HPDE6-E6E7 (cell line): ENCODE results near the gene BRINP1.

Experiments used
- DNase-seq: peaks from one replicate; pipeline ENCODE4 v3.0.0; 2011; ENCODE audit warnings: missing footprints; ENCODE audit errors: extremely low spot score

The BRINP1 gene

DNA sequence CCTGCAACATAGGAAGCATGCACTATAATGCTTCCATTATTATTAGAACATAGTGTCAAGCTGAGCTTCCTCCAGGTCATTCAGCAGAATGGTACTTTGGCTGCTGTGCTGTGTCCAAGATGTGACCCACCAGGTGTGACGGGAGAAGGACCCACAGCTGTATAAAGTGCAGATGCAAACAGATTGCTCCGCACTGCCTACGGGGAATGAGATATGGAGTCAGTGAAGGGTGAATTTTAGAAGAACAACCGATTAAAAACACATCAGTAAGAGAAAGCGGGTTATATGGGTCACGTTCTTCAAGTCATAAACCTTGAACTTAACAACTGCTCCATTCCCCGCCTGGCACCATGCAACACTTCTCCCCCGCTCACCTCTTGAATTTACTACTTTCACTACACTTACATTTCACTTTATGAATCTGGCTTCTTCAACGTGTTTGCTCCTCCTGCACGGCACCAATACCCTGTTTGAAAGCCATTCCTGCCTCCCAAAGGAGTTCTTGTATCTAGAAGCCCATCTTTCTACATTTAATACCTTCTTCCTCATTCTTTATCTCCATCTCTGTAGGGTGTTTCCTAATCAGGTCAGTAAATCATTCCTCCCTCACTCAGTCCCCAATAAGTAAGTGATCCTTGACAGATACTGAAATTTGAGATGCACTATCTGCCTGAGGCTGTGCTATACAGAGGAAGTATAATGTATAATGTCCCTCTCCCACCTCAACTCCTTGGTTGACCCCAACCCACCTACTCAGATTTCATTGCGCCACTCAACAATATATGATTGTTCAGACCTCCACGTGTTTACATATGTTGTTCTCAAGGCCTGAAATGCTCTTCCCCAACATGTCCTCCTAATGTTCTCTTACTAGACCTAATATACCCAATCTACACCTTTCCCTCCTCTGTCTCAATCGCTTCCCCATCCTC lies 25.9 kb downstream of the BRINP1 start:
- DNase-seq = no peak

DNA sequence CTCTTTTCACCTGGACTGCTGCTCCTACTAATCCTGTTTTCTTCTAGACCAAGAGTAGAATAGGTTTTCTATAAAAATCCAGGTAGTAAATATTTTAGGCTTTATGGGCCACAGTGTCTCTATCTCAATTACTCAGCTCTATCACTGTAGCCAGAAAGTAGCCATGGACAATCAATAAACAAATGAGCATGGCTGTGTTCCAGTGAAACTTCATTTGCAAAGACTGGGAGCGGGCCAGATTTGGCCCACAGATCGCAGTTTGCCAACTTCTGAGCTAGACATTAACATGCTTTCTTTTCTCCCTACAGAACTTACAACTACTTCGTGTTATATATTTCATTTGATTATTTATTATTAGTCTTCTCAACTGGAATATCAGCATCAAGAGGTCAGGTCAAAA lies 30.2 kb downstream of the BRINP1 start:
- DNase-seq = no peak

DNA sequence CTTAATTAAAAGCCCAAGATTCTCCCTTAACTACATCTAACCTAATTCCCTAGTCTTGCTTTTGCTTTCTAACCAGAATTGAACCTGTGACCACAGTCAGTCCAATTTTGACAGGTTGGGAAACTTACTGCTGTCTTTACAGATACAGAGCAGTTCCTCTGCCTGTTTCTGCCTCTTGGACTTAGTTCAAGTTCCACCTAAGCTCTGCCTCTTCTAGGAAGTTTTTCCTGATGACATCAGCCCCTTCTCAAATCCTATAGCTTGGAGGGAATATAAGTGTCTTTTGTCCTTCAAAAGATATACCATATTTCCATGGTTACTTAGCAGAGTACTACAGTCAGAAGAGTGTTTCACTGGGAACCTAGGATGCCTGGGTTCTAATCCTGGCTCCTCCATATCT lies 31.7 kb downstream of the BRINP1 start:
- no peak for DNase-seq

DNA sequence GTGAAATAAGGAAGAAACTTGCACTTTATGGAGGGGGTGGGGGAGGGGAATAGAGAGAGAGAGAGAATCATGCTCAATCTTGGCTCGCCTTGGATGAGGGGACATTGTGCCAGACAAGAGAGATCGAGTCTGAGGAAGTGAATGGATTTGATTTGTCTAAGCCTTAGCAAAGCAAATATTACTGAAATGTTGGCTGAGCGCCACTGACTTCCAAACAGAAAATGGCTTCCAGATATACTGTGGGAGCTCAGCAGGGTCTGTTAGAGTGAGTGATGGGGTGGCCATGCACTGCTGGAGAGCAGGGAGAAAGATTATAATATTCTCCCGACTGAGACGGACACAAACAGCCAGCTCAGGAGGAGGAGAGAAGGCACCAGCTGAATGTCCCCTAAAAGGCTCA lies 34.5 kb downstream of the BRINP1 start:
- no peak for DNase-seq

DNA sequence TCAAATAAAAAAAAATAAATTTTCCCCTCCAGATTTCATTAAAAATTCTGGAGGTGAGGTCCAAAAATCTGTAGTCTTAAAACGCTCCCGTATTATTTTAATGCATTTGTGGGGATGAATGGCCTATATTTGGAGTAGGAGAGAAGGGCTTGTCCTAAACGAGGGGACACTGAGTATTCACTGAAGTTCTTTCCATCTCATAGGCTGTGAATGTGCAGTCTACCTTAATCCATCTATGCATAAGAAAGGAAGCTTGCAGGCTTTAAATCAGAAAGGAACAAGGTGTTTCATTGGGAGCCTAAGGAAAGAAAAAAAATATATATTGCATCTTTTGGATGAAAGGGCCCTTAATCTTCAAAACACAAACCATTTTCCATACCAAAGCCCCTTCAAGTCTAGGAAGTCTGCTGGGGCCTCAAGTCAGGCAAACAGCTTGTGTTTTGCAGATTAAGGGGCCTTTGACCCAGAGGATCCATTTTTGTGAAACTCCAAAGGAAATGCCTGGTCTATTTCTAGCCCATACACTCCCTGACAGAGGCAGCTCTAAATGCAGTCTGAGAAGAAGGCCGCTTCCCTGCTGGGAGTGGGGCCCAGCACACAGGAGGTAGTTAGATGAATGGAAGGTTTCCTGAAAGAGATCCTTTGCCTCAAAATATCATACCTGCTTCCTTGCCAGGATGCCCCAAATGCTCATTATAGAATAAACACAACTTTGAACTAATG lies 35.6 kb downstream of the BRINP1 start:
- DNase-seq = no peak

DNA sequence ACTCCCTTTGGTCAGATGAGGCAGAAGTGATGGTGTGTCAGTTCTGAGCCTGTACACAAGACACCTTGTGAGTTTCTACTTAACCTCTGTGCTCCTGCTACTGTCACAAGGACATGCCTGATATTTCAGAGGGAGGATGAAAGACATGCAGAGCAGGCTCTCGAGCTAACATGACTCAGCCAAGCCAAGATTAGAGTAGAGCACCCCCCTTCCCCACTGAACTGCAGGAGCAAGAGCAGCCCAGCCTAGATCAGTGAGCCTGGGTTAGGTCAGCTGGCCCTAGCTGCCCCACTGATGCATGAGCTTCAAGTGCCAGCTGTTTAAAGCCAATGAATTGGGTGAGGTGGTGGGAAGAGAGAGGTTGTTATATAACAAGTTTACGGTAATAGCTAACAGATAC lies 36.7 kb downstream of the BRINP1 start:
- no peak for DNase-seq

DNA sequence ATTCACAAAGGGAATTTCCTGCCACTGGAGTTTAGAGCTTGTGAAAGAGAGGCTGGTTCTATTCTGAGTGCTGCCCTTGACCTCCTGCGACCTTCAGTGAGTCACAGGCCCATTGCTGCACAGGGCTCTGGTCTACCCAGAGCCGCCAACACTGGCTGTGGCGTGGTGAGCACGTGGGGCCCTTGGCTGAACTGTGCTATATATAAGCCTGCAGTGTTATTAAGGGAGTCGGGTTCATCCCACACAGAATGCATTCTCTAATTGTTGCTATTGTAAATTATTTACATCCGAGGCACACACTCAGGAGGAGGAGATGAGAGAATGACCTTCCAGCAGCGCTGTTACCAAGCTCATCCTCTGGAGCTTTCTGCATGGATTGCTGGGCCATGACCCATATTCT lies 47.1 kb downstream of the BRINP1 start:
- DNase-seq = no peak

DNA sequence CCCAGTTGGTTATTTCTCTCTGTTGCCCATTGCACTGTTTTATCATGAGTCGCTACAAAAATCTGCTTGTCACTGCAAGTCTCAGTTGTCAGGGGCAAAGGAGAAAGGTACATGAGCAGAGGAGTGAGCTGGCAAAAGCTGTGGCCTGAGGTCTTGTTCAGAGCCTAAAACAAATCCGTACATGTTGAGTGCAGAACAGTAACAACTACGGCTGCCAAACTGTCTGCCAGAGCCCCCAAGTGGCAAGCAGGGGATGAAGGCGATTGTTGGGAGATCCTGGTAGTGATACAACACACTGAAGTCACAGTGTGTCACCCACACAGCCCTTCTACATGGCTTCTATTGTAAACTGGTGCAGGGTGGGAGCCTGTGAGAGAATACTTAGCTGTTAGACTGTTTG lies 50.9 kb downstream of the BRINP1 start:
- DNase-seq = no peak

DNA sequence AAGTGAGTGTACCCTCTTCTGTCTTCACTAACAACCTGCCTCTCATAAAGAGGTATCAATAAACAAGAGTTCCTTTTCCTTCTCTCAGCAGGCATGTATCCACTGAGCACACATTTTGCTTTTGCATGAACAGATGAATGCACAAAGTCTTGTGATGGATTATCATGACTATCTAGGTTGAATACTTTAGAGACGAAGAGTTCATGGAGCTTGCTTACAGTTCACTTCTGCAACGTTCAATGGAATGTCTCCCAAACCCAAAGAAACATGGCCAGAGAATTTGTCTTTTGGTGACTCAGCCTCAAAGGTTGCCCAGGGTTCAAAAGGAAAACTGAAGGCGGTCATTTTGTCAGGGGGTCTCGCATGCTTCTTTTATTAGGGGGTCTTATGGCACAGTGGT lies 55.4 kb downstream of the BRINP1 start:
- no peak for DNase-seq

DNA sequence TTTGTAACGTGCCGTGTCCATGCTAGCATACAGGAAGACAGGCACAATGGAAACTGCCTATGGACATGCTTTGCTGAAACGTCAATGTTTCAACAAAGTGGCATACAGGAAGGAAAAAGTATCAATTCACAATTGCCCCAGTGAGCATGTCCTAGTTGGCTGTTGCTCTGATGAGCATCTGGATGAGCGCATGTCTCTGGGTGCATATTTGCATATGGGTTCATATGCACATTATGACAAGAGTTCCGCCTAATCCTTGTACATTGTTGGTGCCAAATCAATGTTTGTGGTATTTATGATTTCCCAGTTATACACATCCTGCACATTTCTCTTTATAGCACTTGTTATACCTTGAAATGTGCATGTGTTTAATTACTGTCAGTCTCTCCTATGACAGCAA lies 58.5 kb downstream of the BRINP1 start:
- no peak for DNase-seq

DNA sequence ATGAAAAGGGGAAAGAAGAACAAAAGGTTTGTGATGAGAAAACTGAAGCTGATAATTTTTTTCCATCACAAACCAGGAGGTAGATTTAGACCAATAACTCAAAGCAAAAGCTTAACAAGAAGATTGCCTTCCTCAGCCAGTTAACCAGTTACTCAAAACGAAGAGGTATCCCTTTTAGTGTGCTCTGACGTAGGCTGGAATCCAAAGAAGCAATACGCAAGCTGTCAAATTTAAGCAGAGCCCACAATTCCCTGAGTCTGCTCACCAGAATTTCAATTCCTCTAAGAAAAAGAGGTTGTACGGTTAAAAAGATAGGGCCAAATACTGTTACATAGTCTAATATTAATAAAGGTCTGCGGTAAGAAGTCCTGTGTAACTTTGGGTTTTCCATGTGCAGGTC lies 61.8 kb downstream of the BRINP1 start:
- DNase-seq = no peak

DNA sequence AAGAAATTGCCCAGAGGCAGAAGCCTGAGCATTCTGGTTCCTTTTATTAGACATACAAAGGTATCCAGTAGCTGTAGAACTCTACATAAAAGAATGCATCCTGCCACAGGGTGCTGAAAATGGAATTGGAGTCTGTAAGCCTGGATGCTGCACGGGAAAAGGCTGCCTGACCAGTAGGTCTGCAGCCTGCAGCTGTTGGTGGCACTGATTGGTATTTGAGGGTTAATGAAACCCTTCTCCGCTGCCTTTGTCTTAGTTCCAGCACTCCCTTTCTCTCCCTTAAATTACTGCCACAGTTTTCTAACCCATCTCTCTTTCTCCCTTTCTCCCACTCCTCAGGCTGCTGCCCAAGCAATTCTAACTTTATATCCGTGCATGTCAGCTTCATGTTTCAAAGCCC lies 64.7 kb downstream of the BRINP1 start:
- no peak for DNase-seq

DNA sequence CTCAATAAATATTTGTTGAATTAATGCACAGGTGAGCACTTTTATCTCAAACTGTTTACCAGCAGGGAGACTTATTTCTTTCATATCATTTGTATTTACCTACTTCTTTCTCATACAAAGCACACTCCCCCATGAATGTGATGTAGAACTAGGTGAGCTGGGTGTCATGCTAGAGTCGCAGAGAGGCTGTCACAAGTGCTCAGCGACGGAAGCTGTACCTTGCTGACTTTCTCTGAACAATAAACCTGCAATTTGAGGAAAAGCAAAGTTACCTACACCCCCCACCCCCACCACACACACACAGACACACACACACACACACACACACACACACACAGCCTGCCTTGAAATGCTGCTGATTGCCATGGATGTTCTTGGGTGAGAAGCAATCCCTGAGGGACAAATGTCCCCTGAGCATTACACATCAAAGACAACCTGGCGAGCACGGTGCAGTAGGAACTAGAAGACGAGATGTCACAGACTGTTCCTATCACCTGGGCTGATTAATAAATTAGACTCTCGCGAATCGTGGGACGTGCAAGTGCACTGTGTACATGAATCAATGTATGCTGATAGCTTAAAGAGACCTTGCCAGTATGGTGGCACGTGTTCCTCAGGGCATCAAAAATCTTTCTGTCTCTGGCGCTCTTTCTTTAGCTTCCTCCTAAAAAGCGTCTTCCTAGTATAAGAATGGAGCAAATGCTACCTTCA lies 66.1 kb downstream of the BRINP1 start:
- DNase-seq = no peak

DNA sequence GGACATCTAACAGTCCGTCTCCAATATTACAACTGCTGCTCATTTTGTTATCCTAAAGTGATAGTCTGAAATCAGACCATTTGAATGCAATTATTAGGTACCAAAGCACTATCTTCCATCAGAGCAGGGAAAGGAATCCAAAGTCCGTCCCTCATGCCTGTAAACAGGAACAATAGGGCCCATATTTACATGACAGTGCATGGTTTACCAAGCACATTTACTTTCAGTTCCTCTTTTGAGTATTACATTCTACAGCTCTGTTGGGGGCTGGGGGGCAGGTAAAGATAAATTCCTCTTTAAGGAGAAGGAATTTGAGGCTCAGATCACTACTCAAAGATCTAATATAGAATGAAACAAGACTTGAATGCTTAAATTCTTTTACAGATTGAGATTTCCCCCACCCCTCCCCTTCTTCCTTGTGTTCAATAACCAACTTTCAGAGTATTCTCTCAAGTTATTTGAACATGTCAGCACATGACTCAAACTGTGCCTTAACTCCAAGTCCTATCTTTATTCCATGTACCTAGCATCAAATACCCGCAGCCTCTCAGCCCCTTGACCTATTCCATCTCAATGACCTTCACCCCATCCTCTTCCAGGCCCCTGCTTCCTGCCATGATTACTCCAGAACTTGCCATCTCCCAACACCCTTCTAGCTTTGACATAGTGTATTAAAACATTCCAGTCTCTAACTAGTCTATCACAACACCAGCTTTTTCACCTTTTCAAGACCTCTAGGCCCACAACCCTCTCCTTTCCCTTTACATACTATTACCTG lies 71.0 kb downstream of the BRINP1 start:
- no peak for DNase-seq

DNA sequence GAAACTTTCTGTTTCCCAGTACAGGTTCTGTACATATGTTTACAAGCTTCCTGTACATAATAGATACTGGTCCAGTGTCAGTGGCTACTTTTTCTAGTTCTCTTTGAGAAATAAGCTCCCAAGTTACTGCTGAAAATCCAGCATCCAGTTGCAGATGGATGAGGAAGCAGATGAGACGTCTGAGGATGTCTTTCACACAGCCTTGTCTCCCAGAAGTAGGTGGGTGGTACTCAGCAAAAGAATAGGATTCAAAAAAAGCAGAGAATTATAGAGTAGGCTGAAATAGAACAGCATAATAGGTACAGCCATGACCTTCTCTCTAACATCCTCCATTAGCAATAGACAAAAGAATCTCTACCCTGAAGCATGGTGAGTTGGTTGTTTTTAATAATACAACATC lies 77.7 kb downstream of the BRINP1 start:
- DNase-seq = no peak

DNA sequence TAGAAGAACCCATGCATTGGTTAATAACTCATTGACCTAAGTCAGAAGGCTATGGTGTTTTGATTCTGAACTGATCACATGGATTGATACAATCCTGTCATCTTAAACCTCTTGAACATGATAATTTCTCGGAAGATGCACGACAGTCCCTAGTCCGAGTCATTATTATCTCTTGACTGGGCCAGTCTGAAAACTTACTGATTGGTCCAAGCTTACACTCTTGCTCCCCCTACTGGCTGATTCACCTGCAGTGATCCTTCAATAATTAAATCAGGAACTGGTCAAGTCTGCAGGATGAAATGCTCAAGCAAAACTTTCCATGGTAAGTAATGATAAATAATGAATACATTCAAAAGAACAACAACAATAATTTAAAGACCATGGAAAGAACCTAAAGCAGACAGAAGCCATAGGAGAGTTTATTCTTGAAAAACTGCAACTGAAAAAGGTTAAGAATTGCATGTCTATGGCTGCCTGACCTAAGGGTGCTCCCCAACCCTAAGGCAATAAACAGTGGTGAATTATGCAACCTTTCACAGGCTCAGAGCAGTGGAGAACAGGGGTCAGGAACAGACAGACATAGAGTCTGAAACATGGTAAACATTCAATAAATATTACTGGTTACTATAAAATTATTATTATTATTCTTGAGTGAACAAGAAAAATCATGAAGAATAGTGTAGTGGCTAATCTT lies 79.3 kb downstream of the BRINP1 start:
- no peak for DNase-seq

DNA sequence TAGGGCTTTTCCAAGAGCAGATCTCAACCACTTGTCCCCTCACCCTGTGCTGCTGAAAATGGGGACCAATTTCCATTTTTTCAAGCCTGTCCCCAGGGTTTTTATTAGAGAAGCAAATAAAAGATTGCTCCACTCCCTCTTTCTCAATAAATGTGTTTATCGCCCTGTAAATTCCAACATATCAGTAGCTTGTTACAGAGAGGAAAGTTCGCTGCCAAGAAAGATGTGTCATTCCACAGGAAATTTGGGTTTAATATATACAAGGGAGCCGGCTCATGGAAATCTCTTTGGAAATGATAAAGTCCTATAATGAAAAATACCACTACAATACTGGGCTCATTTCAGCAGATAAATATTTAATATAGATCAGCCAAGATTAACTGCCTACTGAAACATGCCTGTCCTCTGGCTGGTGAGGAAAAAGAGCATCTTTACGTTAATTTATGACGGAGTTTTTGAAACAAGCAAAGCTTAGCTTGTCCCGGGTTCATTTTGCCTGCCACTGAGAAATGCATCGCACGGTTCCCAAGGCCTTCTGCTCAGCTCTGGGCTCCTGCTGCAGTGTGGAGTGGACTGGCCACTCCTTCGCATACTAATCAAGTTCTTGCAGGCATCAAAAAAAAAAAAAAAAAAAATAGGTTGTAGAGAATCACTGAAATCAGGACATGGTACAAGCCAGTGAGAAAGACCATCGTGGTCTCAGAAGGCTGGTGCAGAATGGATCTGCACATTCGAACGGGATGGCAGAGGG lies 84.5 kb downstream of the BRINP1 start:
- no peak for DNase-seq

DNA sequence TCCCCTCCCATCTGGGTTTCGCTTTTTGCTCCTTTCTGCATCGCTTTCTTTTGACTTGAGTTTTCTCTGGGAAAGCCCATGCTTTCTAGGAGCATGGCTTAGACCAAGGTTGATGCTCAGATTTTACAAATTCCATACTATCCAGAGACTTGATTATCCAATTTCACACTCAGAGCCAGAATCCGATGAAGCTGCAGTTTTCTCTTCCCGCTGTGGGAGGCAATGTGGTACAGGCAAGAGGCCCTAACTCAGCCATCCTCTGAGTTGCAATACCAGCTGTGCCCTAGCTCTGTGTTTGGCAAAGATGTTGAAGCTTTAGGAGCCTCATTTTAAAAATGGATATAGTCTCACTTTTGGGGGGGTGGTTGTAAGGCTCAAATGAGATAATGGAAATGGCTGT lies 85.1 kb downstream of the BRINP1 start:
- DNase-seq = no peak

DNA sequence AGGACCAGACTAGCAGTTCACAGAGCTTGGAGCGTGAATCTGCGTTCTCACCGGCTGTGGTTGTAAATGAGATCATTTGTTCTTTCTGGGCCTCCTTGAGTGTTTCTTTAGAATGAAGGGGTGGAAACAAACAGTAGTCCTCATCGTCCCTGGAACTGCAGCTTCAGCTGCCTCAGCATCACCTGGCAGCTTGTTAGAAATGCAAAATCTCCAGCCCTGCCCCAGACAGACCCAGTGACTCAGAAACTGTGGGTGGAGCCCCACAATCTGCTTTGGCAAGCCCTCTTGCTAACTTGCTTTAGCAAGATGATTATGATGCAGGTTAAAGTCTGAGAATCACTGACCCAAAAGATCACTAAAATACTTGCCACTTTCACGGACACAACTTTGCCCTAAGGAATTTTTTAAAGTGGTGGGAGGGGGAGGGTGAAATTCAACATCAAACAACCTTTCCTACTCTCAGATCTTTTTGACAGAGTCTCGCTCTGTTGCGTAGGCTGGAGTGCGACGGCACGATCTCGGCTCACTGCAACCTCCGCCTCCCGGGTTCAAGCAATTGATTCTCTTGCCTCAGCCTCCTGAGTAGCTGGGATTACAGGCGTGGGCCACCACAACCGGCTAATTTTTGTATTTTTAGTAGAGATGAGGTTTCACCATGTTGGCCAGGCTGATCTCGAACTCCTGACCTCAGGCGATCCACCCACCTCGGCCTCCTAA lies 86.0 kb downstream of the BRINP1 start:
- no peak for DNase-seq
